Glutamatergic neuron (in vitro differentiated cells): ENCODE results near the gene PDE8A. TPM values are rescaled to one million over a fixed set of nuclear protein-coding genes. Genes with fewer than 3 reads are reported as not detected.

Experiments used
- DNase-seq: peaks from one replicate; pipeline ENCODE4 v3.0.0; 2022
- H3K27ac Mint-ChIP-seq: one replicate; pipeline ENCODE4 v1.8.0; 2020; ENCODE audit warnings: mild to moderate bottlenecking, mixed read lengths, inconsistent platforms; ENCODE audit not compliant: unreplicated experiment
- H3K27me3 Mint-ChIP-seq: one replicate; pipeline ENCODE4 v1.8.0; 2020; ENCODE audit warnings: mild to moderate bottlenecking, moderate library complexity, mixed read lengths, inconsistent platforms; ENCODE audit not compliant: unreplicated experiment
- H3K36me3 Mint-ChIP-seq: one replicate; pipeline ENCODE4 v1.8.0; 2020; ENCODE audit warnings: mild to moderate bottlenecking, mixed read lengths, inconsistent platforms; ENCODE audit not compliant: unreplicated experiment
- H3K4me1 Mint-ChIP-seq: one replicate; pipeline ENCODE4 v1.8.0; 2020; ENCODE audit warnings: mild to moderate bottlenecking, low read depth, mixed read lengths, inconsistent platforms; ENCODE audit not compliant: unreplicated experiment
- H3K4me3 Mint-ChIP-seq: one replicate; pipeline ENCODE4 v1.8.0; 2020; ENCODE audit warnings: mild to moderate bottlenecking, mixed read lengths, inconsistent platforms; ENCODE audit not compliant: unreplicated experiment
- H3K9me3 Mint-ChIP-seq: one replicate; pipeline ENCODE4 v1.8.0; 2020; ENCODE audit warnings: mild to moderate bottlenecking, moderate library complexity, mixed read lengths, inconsistent platforms; ENCODE audit not compliant: unreplicated experiment
- CTCF ChIP-seq: fragments of 200-600 bp; sonication (generic); IDR thresholded peaks from one replicate; pipeline ENCODE4 v1.5.0; 2021; ENCODE audit not compliant: partially characterized antibody, unreplicated experiment
- total RNA-seq: library from RNA; stranded (reverse); fragmentation: NEBNext Ultra II Directional; extraction: Animal tissue kit (Norgen Biotek cat#: 25700); gene quantifications from one replicate; pipeline ENCODE4 v1.2.1, GENCODE V29; 2021; ENCODE audit not compliant: unreplicated experiment

Gene PDE8A
- total RNA-seq, 1 donor from 2014 or later: 5.7 TPM

GRCh38 chr15:85091990-85092389 lies 110.3 kb downstream of the PDE8A start:
- TF ChIP-seq CTCF: no peak
- peaks cover 2% of the 10 kb centered on the region for H3K4me1 Mint-ChIP-seq
- H3K4me3 Mint-ChIP-seq: no peak overlapping the region
- peaks cover 3% of the 10 kb centered on the region for H3K9me3 Mint-ChIP-seq
- no peak overlapping the region for H3K27ac Mint-ChIP-seq
- no peaks in the 10 kb centered on the region for H3K27me3 Mint-ChIP-seq
- no peak for DNase-seq
- H3K36me3 Mint-ChIP-seq: no peaks in the 10 kb centered on the region

- no peak for DNase-seq
- no peaks in the 10 kb centered on the region for H3K27me3 Mint-ChIP-seq
- H3K4me3 Mint-ChIP-seq: no peak overlapping the region
- no peak for TF ChIP-seq CTCF
- H3K4me1 Mint-ChIP-seq: peaks cover 2% of the 10 kb centered on the region
- no peaks in the 10 kb centered on the region for H3K36me3 Mint-ChIP-seq
- H3K27ac Mint-ChIP-seq: no peak overlapping the region
- H3K9me3 Mint-ChIP-seq: peaks cover 2% of the 10 kb centered on the region
Measured at GRCh38 chr15:85094685-85095084, 113.0 kb downstream of the PDE8A start.

GRCh38 chr15:85095566-85095965 lies 113.9 kb downstream of the PDE8A start:
- H3K27ac Mint-ChIP-seq: no peak overlapping the region
- TF ChIP-seq CTCF: no peak
- H3K27me3 Mint-ChIP-seq: no peaks in the 10 kb centered on the region

GRCh38 chr15:85097250-85097649 lies 115.6 kb downstream of the PDE8A start:
- no peak for TF ChIP-seq CTCF
- H3K27ac Mint-ChIP-seq: no peak overlapping the region
- no peaks in the 10 kb centered on the region for H3K36me3 Mint-ChIP-seq
- H3K4me3 Mint-ChIP-seq: no peak overlapping the region
- no peaks in the 10 kb centered on the region for H3K27me3 Mint-ChIP-seq
- peaks cover 2% of the 10 kb centered on the region for H3K4me1 Mint-ChIP-seq
- no peak for DNase-seq
- peaks cover 2% of the 10 kb centered on the region for H3K9me3 Mint-ChIP-seq

More at GRCh38 chr15:85095566-85095965, 113.9 kb downstream of the PDE8A start:
- no peak for DNase-seq
- H3K36me3 Mint-ChIP-seq: no peaks in the 10 kb centered on the region
- peaks cover 2% of the 10 kb centered on the region for H3K9me3 Mint-ChIP-seq
- peaks cover 2% of the 10 kb centered on the region for H3K4me1 Mint-ChIP-seq
- H3K4me3 Mint-ChIP-seq: no peak overlapping the region

- Mint-ChIP-seq H3K4me3 (no peak overlapping the region), H3K27me3 (no peaks in the 10 kb centered on the region), H3K36me3 (no peaks in the 10 kb centered on the region), H3K4me1 (peaks cover 2% of the 10 kb centered on the region), H3K27ac (no peak overlapping the region), H3K9me3 (peaks cover 2% of the 10 kb centered on the region)
- no peak for TF ChIP-seq CTCF
- no peak for DNase-seq
Measured at GRCh38 chr15:85097725-85098124, 116.1 kb downstream of the PDE8A start.
